NB4 (cell line): Measurements from ENCODE around the gene AUTS2.

Experiments used
- POLR2A ChIP-seq: IDR thresholded peaks from 2 replicates; pipeline ENCODE4 v1.6.1; 2011; ENCODE audit warnings: mild to moderate bottlenecking; ENCODE audit not compliant: insufficient read length; ENCODE audit errors: extremely low read depth
- TF ChIP-seq, protein P1 (sequence below): IDR thresholded peaks from one replicate; pipeline ENCODE4 v1.5.1; 2012; ENCODE audit warnings: low read depth, low read length

DNA sequence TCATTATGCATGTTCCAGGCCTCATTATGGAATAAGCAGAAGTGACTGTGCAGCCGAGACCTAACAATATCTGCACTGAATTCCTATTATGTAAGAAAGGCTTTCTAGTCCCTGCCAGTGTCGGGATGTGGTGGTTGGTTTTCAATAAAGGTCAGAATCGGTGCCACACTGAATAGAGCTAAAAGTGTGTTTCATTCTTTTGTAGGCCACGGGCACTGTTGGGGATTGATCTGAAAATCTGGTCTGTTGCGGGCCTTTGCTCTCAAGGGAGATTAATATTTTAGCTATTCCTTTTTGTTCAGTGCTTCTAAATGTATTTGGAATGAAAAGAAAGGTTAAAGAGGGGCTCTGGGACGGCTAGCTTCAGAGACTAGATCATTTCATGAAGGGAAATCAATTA, 974.3 kb downstream of the AUTS2 start:
- TF ChIP-seq, protein P1, sequence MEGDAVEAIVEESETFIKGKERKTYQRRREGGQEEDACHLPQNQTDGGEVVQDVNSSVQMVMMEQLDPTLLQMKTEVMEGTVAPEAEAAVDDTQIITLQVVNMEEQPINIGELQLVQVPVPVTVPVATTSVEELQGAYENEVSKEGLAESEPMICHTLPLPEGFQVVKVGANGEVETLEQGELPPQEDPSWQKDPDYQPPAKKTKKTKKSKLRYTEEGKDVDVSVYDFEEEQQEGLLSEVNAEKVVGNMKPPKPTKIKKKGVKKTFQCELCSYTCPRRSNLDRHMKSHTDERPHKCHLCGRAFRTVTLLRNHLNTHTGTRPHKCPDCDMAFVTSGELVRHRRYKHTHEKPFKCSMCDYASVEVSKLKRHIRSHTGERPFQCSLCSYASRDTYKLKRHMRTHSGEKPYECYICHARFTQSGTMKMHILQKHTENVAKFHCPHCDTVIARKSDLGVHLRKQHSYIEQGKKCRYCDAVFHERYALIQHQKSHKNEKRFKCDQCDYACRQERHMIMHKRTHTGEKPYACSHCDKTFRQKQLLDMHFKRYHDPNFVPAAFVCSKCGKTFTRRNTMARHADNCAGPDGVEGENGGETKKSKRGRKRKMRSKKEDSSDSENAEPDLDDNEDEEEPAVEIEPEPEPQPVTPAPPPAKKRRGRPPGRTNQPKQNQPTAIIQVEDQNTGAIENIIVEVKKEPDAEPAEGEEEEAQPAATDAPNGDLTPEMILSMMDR = no peak
- no peak for TF ChIP-seq POLR2A
